22Rv1 (cell line): ENCODE data around the gene CLEC16A.

Experiments used
- H3K27ac ChIP-seq: fragments of 450-650 bp; 2 replicates; pipeline ENCODE4 v1.5.1; 2017
- ZFX ChIP-seq: fragments of 450-650 bp; IDR thresholded peaks from 2 replicates; pipeline ENCODE4 v1.6.1; 2017; ENCODE audit warnings: antibody characterized with exemption, borderline replicate concordance
- TF ChIP-seq, protein P1 (sequence below): fragments of 450-650 bp; IDR thresholded peaks from 2 replicates; pipeline ENCODE4 v1.5.1; 2017; ENCODE audit warnings: mild to moderate bottlenecking

Gene CLEC16A

DNA sequence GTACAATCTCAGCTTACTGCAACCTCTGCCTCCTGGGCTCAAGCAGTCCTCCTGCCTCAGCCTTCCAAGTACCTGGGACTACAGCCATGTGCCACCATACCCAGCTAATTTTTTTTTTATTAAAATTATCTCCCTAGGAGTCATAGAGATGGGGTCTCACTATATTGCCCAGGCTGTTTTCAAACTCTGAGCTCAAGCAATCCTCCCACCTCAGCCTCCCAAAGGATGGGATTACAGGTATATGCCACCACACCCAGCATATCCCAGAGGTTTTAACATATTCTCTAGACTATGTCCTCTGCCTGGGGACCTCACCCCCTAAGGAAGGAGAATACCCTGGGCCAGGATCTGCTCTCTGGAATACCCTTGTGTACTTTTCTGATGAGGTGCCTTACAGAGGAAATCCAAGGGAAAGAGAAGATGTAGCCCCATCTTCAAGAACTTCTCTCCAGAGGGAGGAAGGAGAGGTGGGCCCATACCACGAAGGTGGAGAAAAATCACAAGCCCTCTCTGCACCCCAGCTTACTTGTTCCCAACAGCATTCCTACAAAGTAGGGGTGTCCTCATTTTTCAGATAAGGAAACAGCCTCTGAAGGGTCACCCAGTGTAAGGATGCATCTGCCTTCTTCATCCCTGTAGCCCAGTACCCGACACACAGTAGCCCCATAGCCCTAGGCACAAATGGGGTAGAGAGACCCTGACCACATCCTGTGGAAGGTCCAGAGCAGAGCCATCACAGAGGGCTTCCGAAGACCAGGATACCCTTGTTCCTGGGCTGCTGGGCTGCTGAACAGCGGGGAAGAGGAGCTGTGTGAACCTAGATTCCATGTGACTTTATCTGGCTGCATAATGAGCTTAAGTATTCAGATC, 160.0 kb downstream of the CLEC16A start:
- no peak overlapping the region for H3K27ac ChIP-seq
- TF ChIP-seq, protein P1, sequence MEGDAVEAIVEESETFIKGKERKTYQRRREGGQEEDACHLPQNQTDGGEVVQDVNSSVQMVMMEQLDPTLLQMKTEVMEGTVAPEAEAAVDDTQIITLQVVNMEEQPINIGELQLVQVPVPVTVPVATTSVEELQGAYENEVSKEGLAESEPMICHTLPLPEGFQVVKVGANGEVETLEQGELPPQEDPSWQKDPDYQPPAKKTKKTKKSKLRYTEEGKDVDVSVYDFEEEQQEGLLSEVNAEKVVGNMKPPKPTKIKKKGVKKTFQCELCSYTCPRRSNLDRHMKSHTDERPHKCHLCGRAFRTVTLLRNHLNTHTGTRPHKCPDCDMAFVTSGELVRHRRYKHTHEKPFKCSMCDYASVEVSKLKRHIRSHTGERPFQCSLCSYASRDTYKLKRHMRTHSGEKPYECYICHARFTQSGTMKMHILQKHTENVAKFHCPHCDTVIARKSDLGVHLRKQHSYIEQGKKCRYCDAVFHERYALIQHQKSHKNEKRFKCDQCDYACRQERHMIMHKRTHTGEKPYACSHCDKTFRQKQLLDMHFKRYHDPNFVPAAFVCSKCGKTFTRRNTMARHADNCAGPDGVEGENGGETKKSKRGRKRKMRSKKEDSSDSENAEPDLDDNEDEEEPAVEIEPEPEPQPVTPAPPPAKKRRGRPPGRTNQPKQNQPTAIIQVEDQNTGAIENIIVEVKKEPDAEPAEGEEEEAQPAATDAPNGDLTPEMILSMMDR, result no peak
- TF ChIP-seq ZFX, result no peak

DNA sequence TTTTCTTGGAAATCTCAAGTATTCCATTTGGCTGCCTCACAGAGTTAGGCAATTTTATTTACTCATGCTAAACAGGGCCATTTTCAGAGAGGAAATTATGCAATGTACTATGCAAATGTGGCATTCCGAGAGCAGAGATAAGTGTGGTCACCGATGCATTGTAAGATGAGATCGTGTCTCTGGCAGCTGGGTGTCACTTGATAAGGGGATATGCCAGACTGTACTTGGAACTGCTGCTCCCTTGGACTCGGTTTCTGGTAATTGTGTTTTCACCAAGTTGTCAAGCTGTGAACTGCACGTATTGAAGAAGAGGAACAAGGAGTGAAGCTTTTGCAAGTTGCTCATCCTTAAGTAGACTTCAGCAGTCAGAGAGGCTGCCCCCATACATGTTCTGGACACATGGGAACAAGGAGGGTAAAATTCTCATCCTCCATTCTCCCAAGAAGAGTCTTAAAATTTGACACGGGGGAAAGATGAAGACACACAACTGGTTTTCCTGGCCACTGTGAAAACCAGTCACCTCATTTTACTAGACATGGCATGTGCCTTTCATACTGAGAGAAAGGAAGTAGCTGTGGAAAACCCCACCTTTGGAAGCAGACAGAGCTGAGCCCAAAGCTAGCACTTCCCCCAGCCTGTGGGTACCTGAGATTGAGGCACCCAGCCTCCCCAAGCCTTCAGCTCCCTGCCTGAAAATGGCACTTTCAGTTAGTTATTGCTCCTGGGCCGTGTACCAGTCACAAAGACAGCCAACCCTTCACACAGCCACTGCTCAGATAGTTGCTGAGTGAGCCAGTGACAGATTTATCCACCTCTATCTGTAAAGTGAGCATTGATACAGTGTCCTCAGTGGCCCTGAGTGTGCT, 160.9 kb downstream of the CLEC16A start:
- no peak overlapping the region for H3K27ac ChIP-seq
- TF ChIP-seq ZFX, result no peak
- TF ChIP-seq, protein P1, result no peak

DNA sequence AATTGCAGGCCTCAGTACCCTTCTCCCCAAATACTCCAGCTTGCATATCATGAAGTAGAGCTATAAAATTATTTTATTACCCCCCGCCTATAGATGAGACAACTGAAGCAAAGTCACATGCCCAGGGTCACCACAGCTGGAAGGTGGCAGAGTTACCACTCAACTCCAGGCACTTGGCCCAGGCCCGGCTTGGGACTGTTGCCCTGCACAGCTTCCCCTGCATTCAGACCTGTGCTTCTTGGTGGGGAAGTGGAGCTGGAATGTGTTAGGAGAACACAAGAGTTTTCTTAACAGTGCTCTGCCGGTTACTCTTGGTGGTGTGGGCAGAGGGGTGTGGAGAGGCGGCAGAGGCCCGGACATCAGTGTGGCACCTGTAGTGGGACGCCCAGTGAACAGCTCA, 162.4 kb downstream of the CLEC16A start:
- no peak overlapping the region for H3K27ac ChIP-seq
- TF ChIP-seq, protein P1, result no peak
- TF ChIP-seq ZFX, result no peak

DNA sequence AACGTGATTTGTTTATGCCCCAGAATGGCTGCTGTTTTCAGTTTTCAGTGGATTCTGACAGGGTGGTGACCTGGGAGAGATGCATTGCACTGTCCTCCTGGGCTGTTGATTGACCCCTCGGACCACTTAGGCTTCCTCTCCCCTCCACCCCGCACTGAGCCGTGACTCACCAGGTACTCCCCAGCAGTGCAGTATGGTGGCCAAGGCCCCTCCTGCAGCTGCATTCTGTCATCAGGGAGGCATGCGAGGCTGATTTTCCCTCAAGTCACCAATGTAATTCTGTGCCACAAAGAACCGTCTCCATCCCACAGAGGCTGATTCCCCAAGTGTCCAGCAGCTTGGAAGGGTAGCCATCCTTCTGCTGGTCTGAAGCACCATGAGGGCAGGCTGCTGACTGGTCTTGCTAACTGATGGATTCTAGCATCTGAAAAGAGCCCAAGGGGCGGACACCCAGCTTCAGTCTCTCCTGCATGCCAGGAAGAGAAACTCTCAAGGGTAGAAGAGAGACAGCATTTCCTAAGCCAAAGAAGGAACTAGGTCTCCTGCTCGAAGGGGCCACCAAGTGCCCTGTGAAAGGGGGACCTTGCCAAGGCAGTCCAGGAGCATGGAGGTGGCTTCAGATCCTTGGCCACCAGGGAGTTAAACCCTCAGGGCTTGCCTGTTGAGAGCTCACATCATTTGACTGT, 163.6 kb downstream of the CLEC16A start:
- TF ChIP-seq, protein P1, result no peak
- no peak for TF ChIP-seq ZFX
- no peak overlapping the region for H3K27ac ChIP-seq

DNA sequence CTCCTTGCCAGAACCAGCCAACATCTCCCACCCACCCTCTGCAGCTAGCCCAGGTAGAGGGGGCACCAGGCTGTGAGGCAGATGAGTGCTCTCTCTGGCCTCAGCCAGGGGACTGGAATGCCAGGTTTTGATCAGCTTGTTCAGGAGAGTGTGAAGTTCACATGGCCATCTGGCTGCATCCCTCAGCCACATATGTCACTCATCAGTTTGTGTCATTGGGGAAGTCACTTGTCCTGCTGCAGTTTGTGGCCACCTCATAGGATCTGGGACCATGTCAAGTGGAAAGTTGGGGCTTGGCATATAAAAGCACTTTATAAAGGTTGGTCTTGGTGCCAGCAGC, 164.1 kb downstream of the CLEC16A start:
- TF ChIP-seq ZFX, result no peak
- H3K27ac ChIP-seq, result no peak overlapping the region

DNA sequence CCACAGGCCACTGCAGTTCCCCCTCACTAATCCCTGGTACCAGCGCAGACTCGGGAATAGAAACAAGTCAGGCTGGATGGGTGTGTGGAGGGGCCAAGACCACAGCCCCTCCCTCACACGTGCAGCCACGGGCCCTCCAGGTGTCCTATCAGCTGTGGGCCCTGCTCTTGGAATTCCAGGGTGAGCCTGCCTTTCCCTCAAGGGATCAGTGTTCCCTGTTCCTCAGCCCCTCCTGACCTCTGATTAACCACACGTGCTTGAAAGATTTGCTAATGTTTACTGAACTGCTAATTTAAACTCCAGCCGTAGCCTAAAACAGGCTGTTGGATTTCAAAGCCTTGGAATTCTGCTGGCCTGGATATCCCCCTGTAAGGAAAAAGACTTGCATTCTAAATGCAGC, 165.2 kb downstream of the CLEC16A start:
- H3K27ac ChIP-seq, result no peak overlapping the region
- TF ChIP-seq, protein P1, result no peak
- TF ChIP-seq ZFX, result no peak

DNA sequence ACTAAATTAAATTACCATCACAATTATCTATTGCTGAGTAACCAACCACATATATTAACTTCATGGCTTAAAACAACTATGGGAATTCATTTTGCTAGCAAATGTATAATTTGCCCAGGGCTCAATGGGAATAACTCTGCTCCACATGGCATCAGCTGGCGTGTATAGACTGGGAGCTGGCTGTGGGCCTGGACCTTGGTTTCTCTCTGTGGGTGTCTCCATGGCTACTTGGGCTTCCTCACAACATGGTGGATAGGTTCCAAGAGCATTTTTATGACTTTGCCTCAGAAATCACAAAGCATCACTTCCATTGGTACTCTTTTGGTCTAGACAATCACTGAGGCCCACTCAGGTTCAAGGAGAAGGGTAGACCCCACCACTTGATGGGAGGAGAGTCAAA, 166.8 kb downstream of the CLEC16A start:
- TF ChIP-seq, protein P1, result no peak
- TF ChIP-seq ZFX, result no peak
- H3K27ac ChIP-seq, result no peak overlapping the region
